GM12892 (cell line): ENCODE results near the gene SMYD3.

Source experiments
- DNase-seq: peaks from one replicate; pipeline ENCODE4 v3.0.0; 2011; ENCODE audit not compliant: insufficient read length
- FAIRE-seq: peaks from 2 replicates; lab custom pipeline; 2011; peaks lifted over from hg19 to GRCh38; lab: Jason Lieb, UNC
- POLR2A ChIP-seq: IDR thresholded peaks from 2 replicates; pipeline ENCODE4 v1.6.1; 2011; ENCODE audit warnings: low read depth, low read length, control low read depth
- POLR2AphosphoS5 ChIP-seq: IDR thresholded peaks from 2 replicates; pipeline ENCODE4 v1.6.1; 2011; ENCODE audit warnings: low read depth, low read length, control low read depth
- TAF1 ChIP-seq: IDR thresholded peaks from 2 replicates; pipeline ENCODE4 v1.6.1; 2011; ENCODE audit warnings: low read depth, mild to moderate bottlenecking, control low read depth, low read length, borderline replicate concordance

The SMYD3 gene

DNA sequence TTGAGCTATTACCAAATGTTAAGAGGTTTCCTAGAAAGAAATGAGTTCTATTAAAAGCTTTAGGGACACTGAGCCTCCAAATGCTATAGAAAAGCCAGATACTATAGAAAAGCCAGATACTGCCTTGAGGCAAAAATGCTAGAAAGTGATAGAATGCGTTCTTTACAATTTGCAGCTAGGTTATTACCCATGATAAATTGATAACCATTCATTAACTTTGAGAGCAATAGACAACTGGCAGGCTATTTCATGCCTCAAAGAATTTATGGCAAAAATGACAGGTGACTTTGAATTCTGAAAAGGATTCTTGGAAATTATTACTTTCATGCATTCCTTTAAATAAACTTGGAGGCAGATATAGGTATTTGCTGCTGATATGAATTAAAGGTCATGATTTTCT, 51.6 kb downstream of the SMYD3 start:
- no peak for FAIRE-seq
- no peak for DNase-seq
- no peak for TF ChIP-seq POLR2AphosphoS5
- TF ChIP-seq TAF1, result no peak
- TF ChIP-seq POLR2A, result no peak

DNA sequence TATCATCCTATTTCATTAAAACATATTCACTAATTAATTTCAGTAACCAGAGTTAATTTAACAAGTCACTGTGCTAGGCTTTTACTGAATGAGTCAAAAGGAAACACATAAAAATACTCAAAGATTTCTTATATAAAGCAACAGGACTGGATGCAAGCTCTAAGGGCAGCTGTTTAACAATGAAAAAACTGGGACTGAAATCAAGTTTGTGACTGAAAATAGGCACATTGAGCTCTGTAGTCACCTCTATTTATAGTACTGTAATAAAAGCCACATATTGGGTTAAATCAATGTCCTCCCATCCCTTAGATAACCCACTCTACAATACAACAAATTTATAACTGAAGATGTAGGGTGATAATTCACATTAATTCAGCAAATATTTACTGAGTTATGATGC, 52.4 kb downstream of the SMYD3 start:
- DNase-seq (no peak), FAIRE-seq (no peak)
- no peak for TF ChIP-seq POLR2AphosphoS5
- no peak for TF ChIP-seq POLR2A
- no peak for TF ChIP-seq TAF1

DNA sequence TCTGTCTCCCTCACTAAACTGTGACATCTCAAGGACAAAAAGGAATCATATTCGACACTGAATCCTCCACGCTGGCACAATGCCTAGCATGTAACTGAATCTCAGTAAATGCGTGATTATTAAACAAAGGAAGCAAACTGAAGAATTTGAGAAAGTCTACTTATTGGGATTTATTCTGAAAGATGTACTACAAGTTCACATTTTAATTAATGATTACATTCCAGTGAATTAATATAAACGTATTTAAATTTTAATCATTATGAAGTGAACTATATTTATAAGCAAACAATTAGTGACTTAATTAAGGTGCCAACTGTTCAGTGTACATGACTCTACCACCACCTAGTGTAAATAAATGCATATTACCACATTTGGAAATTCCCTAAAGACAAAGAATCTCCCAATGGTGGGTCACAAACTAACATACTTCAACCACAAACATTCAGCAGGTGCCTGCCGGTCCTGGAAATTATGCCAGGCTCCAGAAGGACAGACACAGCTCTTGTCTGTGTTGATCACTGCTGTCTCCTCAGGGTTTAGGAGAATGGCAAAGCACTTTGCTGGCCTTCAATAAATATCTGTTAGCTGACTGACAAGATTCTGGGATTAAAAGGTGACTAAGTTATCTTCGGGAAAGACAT, 56.3 kb downstream of the SMYD3 start:
- no peak for DNase-seq
- FAIRE-seq, result peak; percentile 5
- TF ChIP-seq POLR2A (no peak), POLR2AphosphoS5 (no peak), TAF1 (no peak)

DNA sequence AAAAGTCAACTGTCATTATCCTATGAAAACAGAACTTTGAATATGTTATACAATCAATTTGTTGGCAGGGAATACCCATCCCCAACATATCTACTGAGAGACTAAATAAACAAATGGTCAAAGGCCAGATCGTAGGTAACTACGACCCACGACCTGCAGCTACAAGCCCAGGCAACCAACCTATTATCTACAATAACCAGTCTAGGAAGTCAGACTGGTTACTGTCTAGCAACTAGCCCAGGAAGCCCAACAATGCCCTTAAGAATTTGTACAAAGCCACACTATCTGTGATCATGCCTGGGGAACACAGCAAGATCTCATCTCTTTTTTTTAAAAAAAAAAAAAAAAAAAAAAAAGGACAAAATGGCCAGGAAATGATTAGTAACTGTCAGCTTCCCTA, 58.7 kb downstream of the SMYD3 start:
- TF ChIP-seq POLR2A (no peak), TAF1 (no peak), POLR2AphosphoS5 (no peak)
- no peak for FAIRE-seq
- DNase-seq, result no peak

DNA sequence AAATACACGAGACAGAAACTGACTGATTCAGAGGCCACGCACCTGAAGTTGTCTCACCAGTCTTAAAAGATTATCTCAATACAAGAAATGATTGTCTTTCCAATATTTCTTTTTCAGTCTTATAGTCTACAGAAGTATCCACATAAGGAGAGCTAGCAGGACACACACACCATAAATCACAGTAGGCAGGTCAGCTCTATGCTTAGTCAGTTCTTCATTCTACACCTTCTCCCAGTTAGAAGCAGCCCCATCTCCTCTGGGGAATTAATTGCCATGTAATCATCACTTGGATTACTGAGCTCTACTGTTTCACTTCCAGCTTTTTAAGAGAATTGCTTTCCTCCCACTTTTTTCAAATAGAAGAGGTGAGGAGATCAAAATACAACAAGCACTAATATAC, 59.6 kb downstream of the SMYD3 start:
- no peak for TF ChIP-seq TAF1
- TF ChIP-seq POLR2AphosphoS5, result no peak
- no peak for TF ChIP-seq POLR2A
- FAIRE-seq (no peak), DNase-seq (no peak)

DNA sequence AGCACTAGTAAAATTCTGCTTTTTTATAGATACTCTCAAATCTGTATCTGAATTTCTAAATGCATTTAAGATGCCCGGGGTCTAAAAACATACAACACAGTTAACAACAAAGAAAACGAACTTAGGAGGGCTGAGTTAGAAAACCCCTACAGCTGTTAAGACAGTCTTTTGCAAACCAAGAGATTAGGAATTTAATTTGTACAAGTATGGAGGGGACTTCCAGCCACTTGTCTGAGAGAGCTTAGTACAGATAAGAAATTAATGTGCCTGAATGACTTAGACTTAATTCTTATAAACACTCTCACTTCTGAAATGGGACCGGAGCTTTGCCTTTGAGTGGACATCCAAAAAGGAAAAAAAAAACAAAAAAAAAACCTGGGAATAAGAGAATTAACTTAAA, 61.6 kb downstream of the SMYD3 start:
- FAIRE-seq (no peak), DNase-seq (no peak)
- no peak for TF ChIP-seq POLR2AphosphoS5
- TF ChIP-seq POLR2A, result no peak
- TF ChIP-seq TAF1, result no peak

DNA sequence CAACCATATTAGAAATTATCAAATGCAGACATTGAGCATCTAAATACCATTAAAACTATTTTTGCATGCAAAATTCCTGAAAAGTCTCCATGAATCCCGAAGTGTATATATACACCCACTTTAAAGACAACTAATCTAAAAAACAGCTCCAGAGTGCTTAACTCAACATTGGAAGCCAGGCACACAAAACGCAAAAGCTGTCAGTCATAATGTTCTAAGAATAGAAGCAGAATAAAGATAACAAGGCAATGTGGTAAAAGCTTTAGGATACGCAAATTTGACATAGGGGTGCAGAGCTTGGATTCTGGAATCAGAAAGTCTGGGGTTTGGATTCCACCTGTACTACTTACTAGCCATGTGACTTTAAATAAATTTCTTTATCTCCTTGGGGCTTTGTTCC, 62.5 kb downstream of the SMYD3 start:
- TF ChIP-seq POLR2AphosphoS5, result no peak
- no peak for TF ChIP-seq TAF1
- TF ChIP-seq POLR2A, result no peak
- no peak for DNase-seq
- no peak for FAIRE-seq

DNA sequence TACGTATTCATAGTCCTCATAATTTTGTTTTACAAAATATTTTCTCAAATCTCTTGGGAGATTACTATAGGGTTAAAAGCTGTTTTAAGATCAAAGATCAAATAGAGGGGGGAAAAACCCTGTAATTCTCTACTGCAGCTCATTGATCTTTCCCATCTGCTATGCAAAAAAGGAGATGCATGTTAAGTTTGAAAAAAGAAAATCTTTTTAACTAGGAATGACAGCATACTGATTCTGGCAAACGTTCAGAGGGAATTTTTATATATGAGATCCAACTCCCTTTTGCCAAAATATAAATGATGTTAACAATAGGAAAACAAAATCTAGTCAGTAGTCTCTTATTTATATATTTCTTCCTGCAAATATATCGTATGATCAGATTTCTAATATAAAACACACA, 69.1 kb downstream of the SMYD3 start:
- FAIRE-seq (no peak), DNase-seq (no peak)
- TF ChIP-seq POLR2A (no peak), TAF1 (no peak), POLR2AphosphoS5 (no peak)

DNA sequence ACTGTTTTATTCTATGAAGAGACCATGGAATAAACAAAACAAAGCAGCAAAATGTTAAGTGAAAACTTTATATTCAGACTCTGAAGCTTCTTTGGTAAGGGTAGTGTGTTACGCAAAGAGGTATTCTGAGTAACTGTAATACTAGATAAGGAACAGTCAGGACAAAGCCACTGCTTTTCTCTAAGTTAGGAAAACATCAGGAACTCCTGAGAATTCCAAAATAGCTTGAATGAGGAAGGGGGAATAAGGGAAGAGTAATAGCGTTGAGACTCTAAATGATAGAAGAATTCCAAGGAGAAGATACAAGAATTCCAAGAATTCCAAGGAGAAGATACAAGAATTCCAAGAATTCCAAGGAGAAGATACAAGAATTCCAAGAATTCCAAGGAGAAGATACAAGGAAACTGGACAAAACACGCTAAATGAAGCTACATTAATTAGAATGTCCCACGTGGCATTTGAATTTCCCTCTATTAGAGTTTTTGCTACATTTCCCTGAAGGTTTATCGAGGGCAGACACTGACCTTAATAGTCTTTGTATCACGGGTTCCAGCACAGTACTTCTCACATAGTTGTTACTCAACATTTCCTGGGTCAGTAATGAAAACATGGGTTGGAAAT, 71.5 kb downstream of the SMYD3 start:
- FAIRE-seq, result no peak
- TF ChIP-seq TAF1, result no peak
- no peak for TF ChIP-seq POLR2AphosphoS5
- TF ChIP-seq POLR2A, result no peak
- no peak for DNase-seq

DNA sequence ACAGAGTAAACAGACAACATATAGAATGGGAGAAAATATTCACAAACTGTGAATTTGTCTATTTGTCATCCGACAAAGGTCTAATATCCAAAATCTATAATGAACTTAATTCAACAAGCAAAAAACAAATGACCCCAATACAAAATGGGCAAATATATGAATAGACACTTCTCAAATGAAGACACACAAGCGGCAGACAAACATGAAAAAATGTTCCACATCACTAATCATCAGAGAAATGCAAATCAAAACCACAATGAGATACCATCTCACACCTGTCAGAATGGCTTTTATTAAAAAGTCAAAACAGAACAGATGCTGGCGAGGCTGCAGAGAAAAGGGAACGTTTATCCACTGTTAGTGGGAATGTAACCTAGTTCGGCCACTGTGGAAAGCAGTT, 72.7 kb downstream of the SMYD3 start:
- DNase-seq (no peak), FAIRE-seq (no peak)
- no peak for TF ChIP-seq POLR2A
- TF ChIP-seq TAF1, result no peak
- TF ChIP-seq POLR2AphosphoS5, result no peak

DNA sequence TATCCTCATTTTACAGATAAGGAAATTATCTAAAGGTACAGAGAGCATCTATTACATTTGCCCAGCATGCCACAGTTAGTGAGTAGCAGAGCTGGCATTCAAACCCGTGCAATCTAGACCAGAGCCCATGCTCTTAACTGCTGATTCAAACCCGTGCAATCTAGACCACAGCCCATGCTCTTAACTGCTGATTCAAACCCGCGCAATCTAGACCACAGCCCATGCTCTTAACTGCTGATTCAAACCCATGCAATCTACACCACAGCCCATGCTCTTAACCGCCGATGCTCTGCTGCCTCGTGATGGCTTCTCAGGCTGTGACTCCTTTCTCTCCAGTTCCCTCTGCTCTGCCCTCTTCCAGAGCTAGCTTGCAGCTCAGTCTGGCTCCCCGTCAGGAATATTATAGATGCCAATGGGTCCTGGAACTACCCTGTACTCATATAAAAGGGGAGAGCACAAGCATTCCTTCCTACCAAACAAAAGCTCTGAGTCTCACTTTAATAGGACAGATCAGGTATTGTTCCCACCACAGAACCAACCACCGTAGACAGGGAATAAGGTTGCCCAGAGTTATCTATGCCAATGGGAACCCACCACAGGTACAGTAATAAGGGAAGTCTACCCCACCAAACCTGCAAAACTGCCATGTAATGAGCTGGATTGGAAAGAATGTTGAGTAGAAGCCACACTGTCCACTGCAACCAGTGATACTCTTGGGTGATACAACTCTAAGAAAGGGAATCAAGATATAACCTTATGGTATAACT, 78.4 kb downstream of the SMYD3 start:
- no peak for FAIRE-seq
- TF ChIP-seq POLR2A (no peak), TAF1 (no peak), POLR2AphosphoS5 (no peak)

More for the DNA sequence above, 78.4 kb downstream of the SMYD3 start:
- DNase-seq, result no peak
